ENCODE measurements around the gene GGTLC3. TPM values are rescaled to one million over a fixed set of nuclear protein-coding genes. Genes with fewer than 3 reads are reported as not detected.
"Not testable (repeated sequence)": the region's sequence is repeated elsewhere in the genome, so short reads cannot be mapped to it uniquely, and the experiment has no call there.

Gene GGTLC3
- total RNA-seq, 2 experiments from 2014 or later: not detected

- H3K36me3 Mint-ChIP-seq; intact Hi-C loops (cut with micrococcal nuclease); H3K4me3 Mint-ChIP-seq; H3K27me3 Mint-ChIP-seq; H3K9me3 Mint-ChIP-seq; H3K4me1 Mint-ChIP-seq (ENCODE audit: low read depth); POLR2A ChIA-PET; H3K27ac Mint-ChIP-seq; CTCF ChIA-PET; DNase-seq: not testable (repeated sequence)
Observed at GRCh38 chr22:18533633-18534032, 15.7 kb upstream of the GGTLC3 start.

DNA sequence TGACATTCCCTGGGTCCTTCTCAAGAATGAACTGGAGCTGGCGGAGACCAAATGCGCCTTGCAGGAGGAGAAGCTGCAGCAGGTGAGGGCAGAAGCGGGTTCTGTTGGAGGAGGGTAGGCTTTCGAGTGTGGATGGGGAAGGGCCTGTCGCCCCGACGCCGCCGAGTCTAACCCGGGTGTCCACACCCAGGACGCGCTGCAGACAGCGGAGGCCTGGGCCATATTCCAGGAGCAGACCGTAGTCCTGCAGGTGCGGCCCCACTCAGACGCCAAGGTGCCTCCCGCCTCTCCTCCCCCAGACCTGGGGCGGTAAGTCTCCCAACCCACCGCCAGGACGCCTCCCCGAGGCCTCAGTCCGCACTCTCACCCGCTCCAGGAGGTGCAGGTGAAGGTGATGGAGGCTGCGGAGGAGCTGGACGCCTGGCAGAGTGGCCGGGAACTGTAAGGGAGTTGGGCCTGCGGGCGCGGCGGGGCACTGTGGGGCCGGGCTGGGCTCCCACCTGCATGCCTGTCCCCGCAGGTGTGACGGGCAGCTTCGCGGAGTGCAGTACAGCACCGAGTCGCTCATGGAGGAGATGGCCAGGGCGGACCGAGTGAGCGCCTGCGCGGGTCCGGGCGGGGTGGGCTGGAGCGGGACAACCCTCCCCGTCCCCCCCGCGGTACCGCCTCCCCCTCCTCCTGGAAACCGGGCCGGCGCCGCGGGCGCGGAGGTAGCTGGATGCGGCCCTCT, 11.6 kb upstream of the GGTLC3 start:
- POLR2A ChIA-PET; H3K9me3 Mint-ChIP-seq; H3K4me3 Mint-ChIP-seq; H3K36me3 Mint-ChIP-seq; H3K27ac Mint-ChIP-seq; H3K4me1 Mint-ChIP-seq (ENCODE audit: low read depth); intact Hi-C loops (cut with micrococcal nuclease); DNase-seq; CTCF ChIA-PET; H3K27me3 Mint-ChIP-seq: not testable (repeated sequence)

DNA sequence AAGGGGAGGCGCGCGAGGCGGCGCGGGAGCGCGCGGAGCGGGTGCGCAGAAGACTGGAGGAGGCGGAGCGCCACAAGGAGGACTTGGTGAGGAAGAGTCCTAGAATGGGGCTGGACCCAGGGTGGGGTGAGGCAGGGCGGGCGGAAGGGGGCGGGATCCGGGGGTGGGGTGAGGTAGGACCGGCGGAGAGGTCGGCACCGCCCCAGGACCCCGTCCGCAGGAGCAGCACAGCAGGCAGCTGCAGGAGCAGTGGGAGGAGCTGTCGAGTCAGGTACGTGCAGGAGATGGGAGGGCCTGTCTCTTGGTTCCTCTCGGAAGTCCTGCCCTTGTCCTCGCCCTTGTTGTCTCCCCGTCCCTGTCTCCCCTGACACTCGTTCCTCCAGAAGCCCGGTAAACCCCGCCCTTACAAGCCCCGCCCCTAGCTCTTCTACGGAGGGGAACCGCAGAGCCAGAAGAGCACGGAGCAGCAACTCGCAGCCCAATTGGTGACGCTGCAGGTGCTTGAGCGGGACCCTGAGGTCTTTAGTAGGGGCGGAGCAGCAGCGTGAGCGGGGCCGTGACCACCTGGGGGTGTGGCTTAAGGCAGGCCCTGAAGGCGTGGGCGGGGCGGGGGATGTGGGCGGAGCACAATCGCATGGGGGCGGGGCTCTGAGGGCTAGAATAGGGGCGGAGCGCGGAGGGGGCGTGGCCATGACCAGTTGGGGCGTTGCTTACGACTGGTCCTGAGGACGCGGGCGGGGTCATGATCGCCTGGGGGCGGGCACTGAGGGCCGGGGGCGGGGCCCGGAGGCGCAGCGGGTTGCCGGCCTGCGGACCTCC, 10.8 kb upstream of the GGTLC3 start:
- H3K36me3 Mint-ChIP-seq; CTCF ChIA-PET; H3K27me3 Mint-ChIP-seq; POLR2A ChIA-PET; H3K9me3 Mint-ChIP-seq; H3K27ac Mint-ChIP-seq; H3K4me1 Mint-ChIP-seq (ENCODE audit: low read depth); intact Hi-C loops (cut with micrococcal nuclease); H3K4me3 Mint-ChIP-seq: not testable (repeated sequence)
- DNase-seq: peak; percentile 87

DNA sequence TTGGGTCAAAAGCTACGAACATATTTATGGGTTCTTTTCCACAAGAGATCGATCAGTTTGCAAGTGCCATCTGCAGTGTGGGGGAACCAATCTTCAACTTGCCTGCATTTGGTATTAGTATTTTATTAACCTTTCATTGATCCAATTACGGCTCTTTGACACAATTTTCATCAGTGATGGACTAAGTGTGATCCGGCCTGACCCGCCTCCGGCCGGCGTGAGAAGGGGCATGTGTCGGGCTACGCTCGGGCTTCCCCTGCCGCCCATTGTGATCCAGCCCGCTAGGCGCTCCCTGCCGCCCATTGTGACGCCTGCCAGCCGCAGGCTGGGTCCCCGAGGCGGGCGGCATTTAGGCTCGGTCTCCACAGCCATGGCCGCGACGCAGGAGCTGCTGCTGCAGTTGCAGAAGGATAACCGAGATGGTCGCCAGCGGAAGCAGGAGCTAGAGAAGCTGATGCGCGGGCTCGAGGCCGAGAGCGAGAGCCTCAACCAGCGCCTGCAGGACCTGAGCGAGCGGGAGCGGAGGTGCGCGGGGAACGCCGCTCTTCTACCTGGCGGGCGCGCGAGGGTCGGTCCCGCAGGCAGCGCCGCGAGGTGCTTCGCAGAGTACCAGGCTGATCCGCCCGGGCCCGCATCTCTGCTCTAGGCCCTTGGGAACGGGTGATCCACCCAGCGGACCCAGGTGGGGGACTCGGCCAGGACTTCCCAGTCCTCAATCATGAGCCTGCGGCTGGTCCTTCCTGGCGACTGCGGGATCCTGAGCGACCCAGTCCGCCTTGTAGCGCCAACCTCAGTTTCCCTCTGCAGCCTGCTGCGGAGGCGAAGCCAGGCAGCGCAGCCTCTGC, 10.0 kb upstream of the GGTLC3 start, which contains the start of gene TMEM191B:
TSS of gene TMEM191B (plus strand) at position 51 of the 845 bp plus-strand sequence. CDS start at position 230, 179 bp downstream.
- POLR2A ChIA-PET: not testable (repeated sequence)

DNA sequence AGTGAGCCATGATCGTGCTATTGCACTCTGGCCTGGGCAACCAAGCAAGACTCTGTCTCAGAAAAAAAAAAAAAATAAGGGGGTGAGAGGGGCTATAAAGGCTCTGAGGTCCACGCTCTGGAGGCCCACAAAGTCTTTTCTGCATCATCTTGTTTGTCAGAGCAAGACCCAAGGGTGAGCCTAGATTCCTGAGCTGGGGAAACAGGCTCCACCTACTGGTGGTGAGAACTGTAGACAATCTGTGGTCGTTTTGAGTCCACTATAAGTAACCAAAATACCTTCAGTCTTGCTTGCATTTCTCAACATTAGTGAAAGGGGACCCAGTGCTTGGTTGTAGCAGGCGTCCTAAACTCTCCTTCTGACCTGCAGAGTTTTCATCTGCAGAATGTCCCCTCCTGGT, 5.4 kb upstream of the GGTLC3 start:
- intact Hi-C loops (cut with micrococcal nuclease); DNase-seq; POLR2A ChIA-PET: not testable (repeated sequence)

More for the DNA sequence above, 10.0 kb upstream of the GGTLC3 start, which contains the start of gene TMEM191B:
- H3K36me3 Mint-ChIP-seq; DNase-seq; intact Hi-C loops (cut with micrococcal nuclease); CTCF ChIA-PET; H3K4me3 Mint-ChIP-seq; H3K27ac Mint-ChIP-seq; H3K4me1 Mint-ChIP-seq (ENCODE audit: low read depth); H3K27me3 Mint-ChIP-seq; H3K9me3 Mint-ChIP-seq: not testable (repeated sequence)

DNA sequence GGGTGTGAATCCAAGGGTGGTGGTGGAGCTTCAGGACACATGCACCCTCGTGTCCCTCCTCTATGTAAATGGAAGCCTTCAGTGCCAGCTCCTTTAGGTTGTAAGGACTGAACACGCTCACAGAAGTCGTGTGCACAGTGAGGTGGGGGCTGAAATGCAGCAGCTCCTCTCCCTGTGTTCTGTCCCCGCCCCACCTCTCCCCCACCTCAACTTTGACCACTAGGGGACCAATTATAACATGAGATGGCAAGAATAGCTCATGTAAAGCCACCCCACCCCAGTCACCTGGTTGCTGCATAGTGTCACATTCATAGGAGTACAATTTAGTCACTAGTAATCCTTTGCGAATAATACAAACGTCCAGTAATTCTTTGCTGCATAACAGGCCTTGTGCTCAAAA, 4.8 kb upstream of the GGTLC3 start:
- H3K27me3 Mint-ChIP-seq; H3K27ac Mint-ChIP-seq; POLR2A ChIA-PET; H3K4me1 Mint-ChIP-seq (ENCODE audit: low read depth); H3K4me3 Mint-ChIP-seq; intact Hi-C loops (cut with micrococcal nuclease); H3K36me3 Mint-ChIP-seq; DNase-seq; H3K9me3 Mint-ChIP-seq; CTCF ChIA-PET: not testable (repeated sequence)

More for the DNA sequence above, 5.4 kb upstream of the GGTLC3 start:
- H3K27me3 Mint-ChIP-seq; CTCF ChIA-PET; H3K9me3 Mint-ChIP-seq; H3K4me1 Mint-ChIP-seq (ENCODE audit: low read depth); H3K4me3 Mint-ChIP-seq; H3K36me3 Mint-ChIP-seq; H3K27ac Mint-ChIP-seq: not testable (repeated sequence)

- H3K4me3 Mint-ChIP-seq; CTCF ChIA-PET; intact Hi-C loops (cut with micrococcal nuclease); H3K4me1 Mint-ChIP-seq (ENCODE audit: low read depth); DNase-seq; H3K9me3 Mint-ChIP-seq; H3K27me3 Mint-ChIP-seq; POLR2A ChIA-PET; H3K27ac Mint-ChIP-seq; H3K36me3 Mint-ChIP-seq: not testable (repeated sequence)
Observed at GRCh38 chr22:18513454-18513853, 4.5 kb downstream of the GGTLC3 start.

DNA sequence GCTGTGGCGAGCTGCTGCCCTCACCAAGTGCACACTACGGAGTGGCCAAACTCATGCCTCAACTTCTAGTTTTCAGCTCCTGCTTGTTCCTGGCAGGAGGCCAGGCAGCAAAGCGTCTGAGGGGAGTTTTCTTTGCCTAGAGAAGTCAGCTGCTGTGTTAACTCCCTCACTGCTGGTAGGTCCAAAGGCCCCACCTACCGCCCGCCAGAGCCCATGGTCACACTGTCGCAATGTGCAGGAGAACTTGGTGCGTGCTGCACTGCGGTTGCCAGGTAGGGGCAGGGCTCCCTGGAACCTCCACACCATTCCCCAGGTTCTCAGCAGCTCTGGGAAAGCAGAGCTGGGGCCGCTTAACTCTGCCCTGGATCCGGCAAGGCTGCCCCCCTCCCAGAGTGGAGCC, 5.6 kb downstream of the GGTLC3 start:
- H3K27me3 Mint-ChIP-seq; H3K4me3 Mint-ChIP-seq; DNase-seq; POLR2A ChIA-PET; H3K27ac Mint-ChIP-seq; CTCF ChIA-PET; H3K4me1 Mint-ChIP-seq (ENCODE audit: low read depth); intact Hi-C loops (cut with micrococcal nuclease); H3K36me3 Mint-ChIP-seq; H3K9me3 Mint-ChIP-seq: not testable (repeated sequence)

DNA sequence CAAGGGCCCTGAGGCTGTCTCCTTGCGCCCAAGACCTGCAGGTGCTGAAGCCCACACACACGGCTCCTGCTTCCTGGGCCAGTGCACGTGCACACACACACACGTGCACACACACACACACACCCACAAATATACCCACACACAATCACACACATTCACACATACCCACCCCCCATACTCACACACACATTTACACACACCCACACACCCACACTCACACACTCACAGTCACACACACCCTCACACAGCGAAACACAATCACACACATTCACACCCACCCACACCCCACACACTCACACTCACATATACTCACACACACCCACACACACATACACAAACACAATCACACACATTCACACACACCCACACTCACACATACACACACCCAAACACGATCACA, 6.6 kb downstream of the GGTLC3 start:
- H3K4me3 Mint-ChIP-seq; CTCF ChIA-PET; H3K27me3 Mint-ChIP-seq; H3K36me3 Mint-ChIP-seq; H3K4me1 Mint-ChIP-seq (ENCODE audit: low read depth); DNase-seq; POLR2A ChIA-PET; H3K9me3 Mint-ChIP-seq; intact Hi-C loops (cut with micrococcal nuclease); H3K27ac Mint-ChIP-seq: not testable (repeated sequence)

- CTCF ChIA-PET; DNase-seq; POLR2A ChIA-PET; H3K4me1 Mint-ChIP-seq (ENCODE audit: low read depth); H3K4me3 Mint-ChIP-seq; H3K27me3 Mint-ChIP-seq; H3K27ac Mint-ChIP-seq; intact Hi-C loops (cut with micrococcal nuclease); H3K36me3 Mint-ChIP-seq; H3K9me3 Mint-ChIP-seq: not testable (repeated sequence)
Observed at GRCh38 chr22:18496227-18496626, 21.7 kb downstream of the GGTLC3 start.

All from activated CD4-positive, alpha-beta memory T cell treated with anti-CD3 and anti-CD28 coated beads for 36 hours (primary cell).